Measurements from ENCODE around the gene CACNA2D4.

The CACNA2D4 gene

DNA sequence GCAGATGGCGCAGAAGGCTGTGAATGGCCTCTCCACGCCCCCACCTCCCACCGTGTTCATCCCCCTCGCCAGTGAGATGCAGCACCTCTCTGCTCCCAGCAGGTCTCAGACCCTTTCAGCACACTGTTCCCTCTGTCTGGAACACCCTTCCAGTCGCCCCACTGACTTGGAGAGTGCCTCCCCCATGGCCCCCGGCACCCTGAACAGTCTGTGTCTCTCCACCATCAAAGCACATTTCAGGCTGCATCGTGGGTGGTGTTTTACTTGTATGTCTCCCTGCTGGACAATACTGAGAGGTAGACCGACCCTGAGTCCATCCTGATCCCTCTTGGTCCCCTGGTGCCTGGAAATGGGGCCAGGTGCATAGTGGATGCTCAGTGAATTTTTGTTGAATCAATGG lies 34.9 kb downstream of the CACNA2D4 start:
- H3K4me3 ChIP-seq (ENCODE audit: control insufficient read depth, low read depth, low read length): no peak overlapping the region
- TF ChIP-seq CTCF (IDR thresholded peaks at IDR 0.05; ENCODE audit: control insufficient read depth, insufficient read depth, low read depth, low read length, missing control alignments): no peak
- no peak for DNase-seq (ENCODE audit: low read depth)

DNA sequence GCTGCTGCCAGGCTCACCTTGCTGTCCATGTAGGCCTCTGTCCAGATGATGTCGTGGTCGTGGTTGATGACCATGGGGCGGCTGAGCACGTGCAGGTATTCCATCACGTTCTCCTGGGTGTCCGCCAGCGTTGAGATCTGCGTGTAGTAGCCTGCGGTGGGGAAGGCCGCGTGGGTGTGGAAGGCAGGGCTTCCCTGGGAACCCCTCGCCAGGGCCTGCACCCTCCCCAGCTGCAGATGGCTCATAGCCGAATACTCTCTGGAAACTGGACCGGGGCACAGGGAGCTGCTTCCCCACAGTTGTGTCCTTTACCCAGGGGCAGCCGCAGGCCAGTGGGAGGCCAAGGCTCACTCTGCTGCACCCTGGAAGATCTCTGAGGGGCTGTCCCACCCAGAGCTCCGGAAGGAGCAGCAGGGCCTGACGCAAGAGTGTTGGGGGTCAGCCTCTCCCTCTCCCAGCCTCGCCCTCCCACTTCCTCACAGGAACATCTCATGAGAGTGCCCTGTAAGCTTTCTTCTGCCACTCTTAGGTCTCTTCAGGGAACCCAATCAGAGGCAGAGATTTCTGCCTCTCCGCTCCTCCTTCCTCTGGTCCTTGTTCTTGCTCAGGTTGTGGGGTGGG lies 35.5 kb downstream of the CACNA2D4 start:
- no peak for TF ChIP-seq CTCF (IDR thresholded peaks at IDR 0.05; ENCODE audit: control insufficient read depth, insufficient read depth, low read depth, low read length, missing control alignments)
- no peak for DNase-seq (ENCODE audit: low read depth)
- no peak overlapping the region for H3K4me3 ChIP-seq (ENCODE audit: control insufficient read depth, low read depth, low read length)

GRCh38 chr12:1882405-1882804 lies 36.0 kb downstream of the CACNA2D4 start:
- H3K4me3 ChIP-seq (ENCODE audit: control insufficient read depth, low read depth, low read length): no peak overlapping the region
- no peak for TF ChIP-seq CTCF (IDR thresholded peaks at IDR 0.05; ENCODE audit: control insufficient read depth, insufficient read depth, low read depth, low read length, missing control alignments)
- no peak for DNase-seq (ENCODE audit: low read depth)

- DNase-seq (ENCODE audit: low read depth): no peak
- no peak for TF ChIP-seq CTCF (IDR thresholded peaks at IDR 0.05; ENCODE audit: control insufficient read depth, insufficient read depth, low read depth, low read length, missing control alignments)
- no peak overlapping the region for H3K4me3 ChIP-seq (ENCODE audit: control insufficient read depth, low read depth, low read length)
Observed at GRCh38 chr12:1881936-1882335, 36.5 kb downstream of the CACNA2D4 start.

DNA sequence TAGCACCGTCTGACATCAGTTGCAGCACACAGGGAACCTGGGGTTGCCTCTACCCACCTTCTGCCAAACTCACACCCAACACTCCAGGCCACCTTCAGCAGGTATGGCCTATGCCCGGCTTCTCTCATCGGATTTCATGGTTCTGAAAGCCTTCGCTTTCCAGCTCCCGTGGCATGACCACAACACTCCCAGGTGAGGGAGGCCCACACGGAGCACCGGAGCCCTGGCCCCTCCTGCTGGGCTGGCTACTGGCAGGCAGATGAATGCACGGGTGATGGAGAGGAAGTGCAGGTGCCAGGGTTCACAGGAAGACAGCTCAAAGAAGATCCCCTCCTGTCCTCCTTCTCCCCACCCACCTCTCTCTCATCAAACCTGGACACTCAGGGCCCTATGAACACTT lies 37.2 kb downstream of the CACNA2D4 start:
- H3K4me3 ChIP-seq (ENCODE audit: control insufficient read depth, low read depth, low read length): no peak overlapping the region
- TF ChIP-seq CTCF (IDR thresholded peaks at IDR 0.05; ENCODE audit: control insufficient read depth, insufficient read depth, low read depth, low read length, missing control alignments): no peak
- no peak for DNase-seq (ENCODE audit: low read depth)

- DNase-seq (ENCODE audit: low read depth): no peak
- no peak overlapping the region for H3K4me3 ChIP-seq (ENCODE audit: control insufficient read depth, low read depth, low read length)
- TF ChIP-seq CTCF (IDR thresholded peaks at IDR 0.05; ENCODE audit: control insufficient read depth, insufficient read depth, low read depth, low read length, missing control alignments): no peak
Observed at GRCh38 chr12:1880876-1881275, 37.6 kb downstream of the CACNA2D4 start.

Data from AG09309 (cell line).